Skeletal muscle cell (primary cell): ENCODE measurements around the gene RALA.
A peak's percentile ranks its signal among the peaks of the same experiment; 100 is the strongest.
"Not testable (repeated sequence)": the region's sequence is repeated elsewhere in the genome, so short reads cannot be mapped to it uniquely, and the experiment has no call there.

ENCODE experiments used
- DNase-seq: peaks from one replicate; pipeline ENCODE4 v3.0.0-alpha.2; 2010; ENCODE audit warnings: low read depth
- H3K4me3 ChIP-seq: 2 replicates; pipeline ENCODE4 v1.5.1; 2011; ENCODE audit warnings: low read depth, mild to moderate bottlenecking, control low read depth, low read length, moderate library complexity

Gene RALA

DNA sequence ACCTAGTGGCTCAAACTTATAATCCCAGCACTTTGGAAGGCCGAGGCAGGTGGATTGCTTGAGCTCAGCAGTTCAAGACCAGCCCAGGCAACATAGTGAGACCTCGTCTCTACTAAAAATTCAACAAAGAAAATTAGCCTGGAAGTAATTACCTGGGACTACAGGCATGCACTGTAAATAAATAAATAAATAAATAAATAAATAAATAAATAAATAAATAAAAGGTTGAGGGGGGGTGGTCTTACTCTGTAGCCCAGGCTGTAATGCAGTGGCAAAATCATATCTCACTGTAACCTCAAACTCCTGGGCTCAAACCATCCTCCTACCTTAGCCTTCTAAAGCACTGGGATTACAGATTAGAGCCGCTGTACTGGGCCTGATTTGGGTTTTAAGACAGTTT, 50.5 kb downstream of the RALA start:
- no peak for DNase-seq

DNA sequence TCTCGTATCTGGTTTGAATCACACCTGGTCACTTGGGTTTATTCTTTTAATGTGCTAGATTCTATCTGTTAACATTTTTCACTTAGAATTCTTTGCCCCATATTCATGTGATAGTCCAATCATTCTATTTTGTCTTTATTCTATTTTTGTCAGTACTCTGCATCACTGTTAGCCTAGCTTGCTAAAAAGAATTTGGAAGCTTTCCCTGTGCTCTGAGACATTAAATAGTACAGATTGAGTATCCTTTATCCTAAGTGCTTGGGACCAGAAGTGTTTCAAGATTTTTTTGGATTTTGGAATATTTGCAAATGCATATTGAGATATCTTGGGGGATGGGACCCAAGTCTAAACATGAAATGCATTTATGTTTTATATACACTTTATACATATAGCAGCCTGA, 51.0 kb downstream of the RALA start:
- DNase-seq, result no peak
- no peak overlapping the region for H3K4me3 ChIP-seq

More for the DNA sequence above, 50.5 kb downstream of the RALA start:
- no peak overlapping the region for H3K4me3 ChIP-seq

DNA sequence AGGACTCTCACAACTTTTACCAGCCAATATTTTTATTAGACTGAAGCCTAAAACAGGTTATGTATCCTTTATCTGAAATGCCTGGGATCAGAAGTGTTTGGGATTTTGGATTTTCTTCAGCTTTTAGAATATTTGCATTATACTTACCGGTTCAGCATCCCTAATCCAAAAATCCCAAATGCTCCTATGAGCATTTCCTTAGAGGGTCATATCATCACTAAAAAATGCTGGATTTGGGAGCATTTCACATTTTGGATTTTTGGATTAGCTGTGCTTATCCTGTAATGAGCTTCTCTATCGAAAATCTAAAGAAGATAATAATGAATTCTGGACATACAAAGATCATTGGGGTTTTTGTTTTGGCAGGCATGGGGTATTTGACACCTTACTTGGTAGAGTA, 53.0 kb downstream of the RALA start:
- H3K4me3 ChIP-seq, result no peak overlapping the region
- no peak for DNase-seq

DNA sequence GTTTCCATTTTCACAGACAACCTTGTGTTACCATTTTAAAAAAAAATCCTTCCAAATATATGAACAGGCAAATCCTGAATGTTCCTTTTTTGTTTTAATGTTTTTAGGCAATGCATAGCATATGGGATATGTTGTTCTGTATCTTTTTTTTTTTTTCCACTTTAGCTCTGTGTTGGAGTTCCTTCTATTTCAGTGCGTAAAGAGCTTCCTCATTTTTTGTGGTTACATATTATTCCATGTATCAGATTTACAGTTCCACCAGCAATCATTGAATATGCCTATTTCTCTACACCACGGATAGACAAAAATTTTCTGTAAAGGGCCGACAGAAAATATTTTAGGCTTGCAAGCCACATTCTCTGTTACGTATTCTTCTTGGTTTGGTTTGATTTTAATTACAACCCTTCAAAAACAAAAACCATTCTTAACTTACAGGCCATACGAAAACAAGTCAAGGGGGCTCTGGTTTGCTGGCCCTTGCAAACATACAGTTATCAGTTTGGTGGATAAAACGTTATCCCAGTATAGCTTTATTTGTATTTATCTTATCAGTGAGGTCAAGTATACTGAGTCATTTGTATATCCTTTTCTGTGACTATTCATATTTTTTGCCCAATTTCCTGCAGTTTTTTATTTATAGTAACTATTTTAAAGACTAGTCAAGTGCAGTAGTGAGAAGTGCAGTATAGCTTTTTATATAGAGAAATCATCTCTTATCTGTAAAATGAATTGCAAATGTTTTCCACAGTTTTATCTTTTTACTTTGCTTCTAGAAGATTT, 55.7 kb downstream of the RALA start:
- no peak for DNase-seq
- no peak overlapping the region for H3K4me3 ChIP-seq

DNA sequence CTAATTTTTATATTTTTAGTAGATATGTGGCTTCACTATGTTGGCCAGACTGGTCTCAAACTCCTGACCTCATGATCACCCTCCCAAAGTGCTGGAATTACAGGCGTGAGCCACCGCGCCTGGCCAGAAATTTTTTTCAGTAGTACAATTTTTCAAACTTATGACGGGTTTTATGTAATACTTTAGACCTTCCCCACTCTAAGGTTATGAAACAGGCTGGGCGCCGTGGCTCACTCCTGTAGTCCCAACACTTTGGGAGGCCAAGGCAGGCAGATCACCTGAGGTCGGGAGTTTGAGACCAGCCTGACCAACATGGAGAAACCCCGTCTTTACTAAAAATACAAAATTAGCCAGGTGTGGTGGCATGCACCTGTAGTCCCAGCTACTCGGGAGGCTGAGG, 56.5 kb downstream of the RALA start:
- not testable (repeated sequence) for H3K4me3 ChIP-seq, DNase-seq

DNA sequence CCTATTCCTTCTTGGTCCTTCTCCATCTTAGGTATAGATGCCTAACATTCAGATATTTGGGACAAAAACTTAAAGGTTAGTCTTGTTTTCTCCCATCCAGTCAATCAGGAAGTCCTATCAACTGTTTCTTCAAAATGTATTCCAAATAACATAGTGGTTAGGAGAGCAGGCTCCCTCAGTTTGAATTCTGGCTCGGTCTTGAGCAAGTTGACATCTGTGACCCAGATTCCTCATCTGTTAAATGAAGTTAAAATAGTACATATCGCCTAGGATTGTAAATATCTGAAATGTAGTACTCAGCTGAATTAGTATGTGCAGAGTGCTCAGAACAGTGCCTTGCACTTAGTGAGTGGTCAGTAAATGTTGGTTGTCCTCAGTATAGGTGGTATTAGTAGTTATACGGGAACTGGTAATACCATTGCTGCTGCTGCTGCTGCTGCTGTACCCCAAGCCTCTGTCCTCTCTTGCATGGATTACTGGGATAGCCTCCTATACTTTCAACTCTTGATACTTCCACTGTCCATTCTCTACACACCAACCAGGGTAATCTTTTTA, 58.6 kb downstream of the RALA start:
- no peak for DNase-seq
- no peak overlapping the region for H3K4me3 ChIP-seq

DNA sequence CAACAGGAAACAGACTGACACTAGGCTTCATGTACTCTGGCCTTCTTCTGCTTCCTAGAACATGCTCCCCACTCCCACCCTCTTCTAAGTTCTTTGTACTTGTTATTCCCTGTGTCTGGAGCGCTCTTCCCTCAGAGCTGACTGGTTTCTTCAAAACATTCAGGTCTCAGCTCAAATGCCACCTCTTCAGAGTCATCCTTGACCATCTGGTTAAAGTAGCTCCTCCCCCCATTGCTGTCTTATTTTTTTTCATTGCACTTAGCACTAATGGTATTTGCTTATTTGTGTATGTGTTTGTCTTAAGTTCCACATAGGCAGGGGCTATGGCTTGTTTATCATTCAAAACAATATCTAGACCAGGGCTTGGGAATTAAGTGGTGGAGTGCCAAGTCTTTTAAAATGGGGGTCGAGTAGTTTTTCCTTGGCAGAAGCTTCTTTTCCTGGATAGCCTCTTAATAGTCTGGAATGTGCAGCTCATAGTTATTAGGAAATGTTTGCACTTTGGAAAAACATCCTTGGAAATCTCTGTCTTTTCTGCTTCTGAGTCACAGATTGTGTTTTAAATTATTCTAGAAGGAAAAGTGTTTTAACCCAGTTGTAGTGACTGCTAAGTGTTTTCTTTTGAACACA, 60.0 kb downstream of the RALA start:
- H3K4me3 ChIP-seq, result no peak overlapping the region
- peak; percentile 28 for DNase-seq

DNA sequence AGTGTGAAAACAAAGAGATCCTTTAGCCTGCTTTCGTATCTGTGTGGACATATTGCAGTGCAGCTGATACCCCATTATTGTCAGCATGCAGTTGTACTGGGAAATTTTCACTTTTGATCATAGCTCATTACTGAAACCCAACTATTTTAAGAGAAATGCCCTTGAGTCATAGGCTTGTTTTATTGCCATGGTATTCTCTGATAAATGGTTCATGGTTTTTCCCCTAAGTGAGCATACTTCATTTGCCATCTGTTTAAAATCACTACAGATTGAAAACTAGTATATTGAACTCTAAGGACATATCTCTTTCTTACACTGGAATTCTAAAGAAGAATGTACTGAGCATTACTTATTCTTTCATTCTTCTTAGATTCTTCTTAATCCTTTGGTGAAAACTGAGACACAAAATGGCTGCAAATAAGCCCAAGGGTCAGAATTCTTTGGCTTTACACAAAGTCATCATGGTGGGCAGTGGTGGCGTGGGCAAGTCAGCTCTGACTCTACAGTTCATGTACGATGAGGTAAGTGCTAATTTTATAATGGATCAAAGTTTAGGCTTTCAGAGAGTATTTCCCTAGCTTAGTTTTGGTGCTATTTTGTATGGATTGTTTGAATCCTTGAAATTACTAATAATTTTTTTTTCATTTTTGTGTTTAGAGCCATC, 63.0 kb downstream of the RALA start:
- no peak overlapping the region for H3K4me3 ChIP-seq
- DNase-seq, result no peak

DNA sequence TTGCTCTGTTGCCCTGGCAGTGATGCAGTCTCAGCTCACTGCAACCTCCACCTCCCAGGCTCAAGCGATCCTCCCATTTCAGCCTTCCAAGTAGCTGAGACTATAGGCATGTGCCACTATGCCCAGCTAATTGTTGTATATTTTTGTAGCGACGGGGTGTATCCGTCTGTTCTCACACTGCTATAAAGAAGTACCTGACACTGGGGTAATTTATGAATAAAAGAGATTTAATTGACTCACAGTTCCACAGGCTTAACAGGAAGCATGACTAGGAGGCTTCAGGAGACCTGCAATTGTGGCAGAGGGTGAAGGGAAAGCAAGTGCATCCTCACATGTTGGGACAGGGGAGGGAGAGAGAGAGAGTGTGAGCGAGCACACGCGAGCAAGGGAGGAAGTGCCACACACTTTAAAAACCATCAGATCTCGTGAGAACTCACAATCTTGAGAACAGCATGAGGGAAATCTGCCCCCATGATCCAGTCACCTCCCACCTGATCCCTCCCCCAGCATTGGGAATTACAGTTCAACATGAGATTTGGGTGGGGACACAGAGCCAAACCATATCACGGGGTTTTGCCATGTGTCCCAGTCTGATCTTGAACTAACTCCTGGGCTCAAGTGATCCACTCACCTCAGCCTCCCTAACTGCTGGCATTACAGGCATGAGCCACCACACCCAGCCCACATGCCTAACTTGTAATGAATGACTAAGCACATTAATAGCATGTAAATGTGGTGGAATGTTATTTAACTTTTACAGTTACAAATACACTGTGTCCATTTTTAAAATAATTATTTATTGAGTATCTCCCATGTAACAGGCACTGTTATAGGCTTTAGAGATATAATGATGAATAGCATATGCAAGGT, 65.5 kb downstream of the RALA start:
- no peak overlapping the region for H3K4me3 ChIP-seq
- DNase-seq, result no peak

DNA sequence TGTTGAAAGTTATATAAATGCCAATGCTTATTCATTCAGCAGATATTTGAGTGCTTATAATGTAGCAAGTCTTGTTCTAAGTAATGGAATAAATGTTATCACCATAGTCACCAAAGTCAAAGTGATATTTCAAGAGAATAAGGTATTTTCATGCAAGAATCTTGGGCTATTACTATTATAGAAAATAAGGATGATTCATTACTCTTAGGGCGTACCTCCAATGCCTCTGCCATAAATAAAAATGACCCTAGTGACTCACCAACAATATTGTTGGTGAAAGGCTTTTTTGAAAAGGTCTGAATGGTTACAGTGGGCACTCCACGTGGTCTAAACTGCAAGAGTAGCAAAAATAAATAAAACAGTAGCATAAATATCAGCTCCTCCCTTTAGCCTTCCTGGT, 68.4 kb downstream of the RALA start:
- H3K4me3 ChIP-seq, result no peak overlapping the region
- no peak for DNase-seq

DNA sequence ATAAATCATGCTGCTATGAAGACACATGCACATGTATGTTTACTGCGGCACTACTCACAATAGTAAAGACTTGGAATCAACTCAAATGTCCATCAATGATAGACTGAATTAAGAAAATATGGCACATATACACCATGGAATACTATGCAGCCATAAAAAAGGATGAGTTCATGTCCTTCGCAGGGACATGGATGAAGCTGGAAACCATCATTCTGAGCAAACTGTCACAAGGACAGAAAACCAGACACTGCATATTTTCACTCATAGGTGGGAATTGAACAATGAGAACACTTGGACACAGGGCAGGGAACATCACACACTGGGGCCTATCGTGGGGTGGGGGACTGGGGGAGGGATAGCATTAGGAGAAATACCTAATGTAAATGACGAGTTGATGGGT, 69.7 kb downstream of the RALA start:
- DNase-seq, H3K4me3 ChIP-seq: not testable (repeated sequence)

DNA sequence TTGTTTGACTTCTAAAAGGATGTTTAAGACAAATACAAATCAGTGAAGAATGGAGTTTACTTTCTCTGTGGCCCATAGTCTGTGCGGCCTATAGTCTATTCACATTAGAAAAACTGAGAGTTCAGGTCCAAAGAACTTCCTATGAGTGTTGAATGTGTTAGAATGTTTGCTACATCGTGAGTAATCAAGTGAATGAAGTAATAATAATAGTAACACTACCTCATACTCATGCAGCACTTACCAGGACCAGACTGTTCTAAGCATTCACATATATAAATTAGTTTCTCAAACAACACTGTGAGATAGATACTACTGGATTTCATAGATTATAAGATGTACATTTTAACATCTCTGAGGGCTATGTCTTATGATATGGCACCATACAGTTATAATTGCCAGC, 70.4 kb downstream of the RALA start:
- H3K4me3 ChIP-seq, result no peak overlapping the region
- no peak for DNase-seq

DNA sequence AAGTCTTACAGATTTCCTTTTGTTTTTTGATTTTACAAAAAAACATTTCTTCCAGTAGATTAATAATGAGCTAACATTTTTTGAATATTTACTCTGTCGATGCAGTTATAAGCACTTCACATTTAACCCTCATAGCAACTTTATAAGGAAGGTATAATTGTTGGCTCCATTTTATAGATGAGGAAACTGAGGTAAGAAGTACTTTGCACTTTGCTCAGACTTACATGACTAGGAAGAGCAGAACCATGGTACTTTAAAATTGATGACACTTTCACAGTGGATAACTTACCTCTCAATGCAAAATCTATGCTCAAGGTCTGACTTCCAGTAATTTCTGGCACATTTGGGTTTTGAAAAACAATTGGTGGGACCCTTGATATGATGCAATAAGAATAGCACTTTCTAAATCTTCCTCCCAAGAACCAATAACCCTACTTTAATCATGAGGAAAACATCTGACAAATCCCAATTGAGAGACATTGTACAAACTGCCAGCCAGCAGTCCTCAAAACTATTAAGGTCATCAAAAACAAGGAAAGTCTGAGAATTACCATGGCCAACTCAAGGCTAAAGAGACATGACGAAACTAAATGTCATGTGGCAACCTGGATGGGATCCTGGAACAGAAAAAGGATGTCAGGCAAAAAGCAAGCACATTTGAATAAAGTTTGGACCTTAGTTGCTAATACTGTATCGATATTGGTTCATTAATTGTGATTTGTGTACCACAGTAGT, 72.6 kb downstream of the RALA start:
- DNase-seq, result no peak

DNA sequence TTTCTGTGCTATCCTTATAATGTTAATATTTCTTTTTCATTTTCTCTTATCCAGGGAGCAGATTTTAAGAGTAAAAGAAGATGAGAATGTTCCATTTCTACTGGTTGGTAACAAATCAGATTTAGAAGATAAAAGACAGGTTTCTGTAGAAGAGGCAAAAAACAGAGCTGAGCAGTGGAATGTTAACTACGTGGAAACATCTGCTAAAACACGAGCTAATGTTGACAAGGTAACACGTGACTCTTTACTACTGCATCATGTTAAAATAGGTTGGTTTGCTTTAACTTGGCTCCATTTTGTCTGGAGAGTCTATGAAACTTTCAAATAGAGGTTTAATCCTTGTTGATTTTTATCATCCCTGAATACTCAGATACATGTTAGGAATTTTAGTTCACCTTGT, 73.3 kb downstream of the RALA start:
- no peak overlapping the region for H3K4me3 ChIP-seq
- no peak for DNase-seq

More for the DNA sequence above, 72.6 kb downstream of the RALA start:
- no peak overlapping the region for H3K4me3 ChIP-seq

DNA sequence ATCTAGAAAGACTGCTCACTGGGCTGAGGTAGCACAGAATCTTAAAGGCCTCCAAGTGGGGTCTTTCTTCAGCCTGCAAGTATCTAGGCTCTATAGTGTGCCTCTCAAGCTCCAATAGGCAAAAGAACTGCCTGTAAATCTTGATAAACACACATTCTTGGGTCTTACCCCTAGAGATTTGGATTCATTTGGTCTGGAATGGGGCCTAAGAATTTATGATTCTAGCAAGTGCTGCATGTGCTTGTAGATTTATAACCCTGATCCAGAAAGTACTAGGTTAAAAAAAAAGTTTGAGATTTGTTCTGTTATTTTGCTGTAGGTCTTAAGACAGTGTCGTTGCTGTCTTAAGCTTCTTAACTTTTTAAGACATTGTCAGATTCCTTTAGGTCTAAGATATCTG, 74.1 kb downstream of the RALA start:
- no peak for DNase-seq
- no peak overlapping the region for H3K4me3 ChIP-seq

DNA sequence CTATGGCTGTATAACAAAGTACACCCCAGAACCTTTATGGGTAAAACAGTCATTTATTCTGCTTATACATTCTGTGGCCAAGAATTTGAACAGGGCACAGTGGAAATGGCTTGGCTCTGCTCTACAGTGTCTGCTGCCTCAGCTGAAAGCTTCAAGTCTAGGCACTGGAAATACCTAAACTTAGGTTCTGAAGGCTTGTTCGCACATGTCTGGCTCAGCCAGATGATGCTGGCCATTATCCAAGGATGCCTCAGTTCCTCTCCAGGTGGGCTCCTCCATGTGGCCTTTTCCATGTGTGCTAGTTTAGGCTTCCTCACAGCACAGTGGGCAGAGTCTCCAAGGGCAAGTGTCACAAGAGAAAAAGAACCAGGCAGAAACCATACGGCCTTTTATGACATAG, 76.8 kb downstream of the RALA start:
- H3K4me3 ChIP-seq, result no peak overlapping the region
- no peak for DNase-seq

DNA sequence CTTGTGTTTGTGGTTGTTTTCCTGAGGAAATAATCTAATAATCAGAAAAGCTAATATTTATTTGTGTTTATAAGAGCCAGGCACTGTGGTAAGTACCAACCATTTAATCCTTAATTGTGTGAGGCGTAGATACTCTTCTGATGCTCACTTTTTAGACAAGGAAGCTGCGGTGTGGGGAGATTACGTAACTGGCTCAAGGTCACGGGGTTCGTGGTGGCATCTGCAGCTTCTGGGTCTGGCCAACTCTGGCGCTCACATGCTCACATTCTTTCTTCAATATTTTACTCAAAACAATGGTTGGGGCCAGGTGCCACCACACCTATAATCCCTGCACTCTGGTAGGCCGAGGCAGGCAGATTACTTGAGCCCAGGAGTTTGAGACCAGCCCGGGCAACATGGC, 77.6 kb downstream of the RALA start:
- H3K4me3 ChIP-seq, result no peak overlapping the region
- no peak for DNase-seq

DNA sequence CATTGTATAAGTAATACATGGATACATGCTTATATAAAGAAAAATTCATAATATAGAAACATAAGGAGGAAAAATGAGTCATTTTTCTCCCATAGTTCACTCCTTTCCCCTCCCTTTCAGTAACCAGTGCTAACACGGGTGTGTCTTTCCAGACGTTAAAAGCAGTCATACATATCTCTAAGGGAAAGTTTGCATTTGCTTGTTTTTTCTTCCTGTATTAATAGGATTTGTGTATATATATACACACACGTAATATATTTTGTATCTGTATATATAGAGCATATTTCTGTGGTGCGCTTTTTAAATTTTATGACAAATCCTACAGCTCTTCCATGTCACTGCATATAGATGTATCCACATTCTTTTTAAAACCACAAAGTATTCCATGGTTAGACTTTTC, 78.8 kb downstream of the RALA start:
- no peak overlapping the region for H3K4me3 ChIP-seq
- no peak for DNase-seq

DNA sequence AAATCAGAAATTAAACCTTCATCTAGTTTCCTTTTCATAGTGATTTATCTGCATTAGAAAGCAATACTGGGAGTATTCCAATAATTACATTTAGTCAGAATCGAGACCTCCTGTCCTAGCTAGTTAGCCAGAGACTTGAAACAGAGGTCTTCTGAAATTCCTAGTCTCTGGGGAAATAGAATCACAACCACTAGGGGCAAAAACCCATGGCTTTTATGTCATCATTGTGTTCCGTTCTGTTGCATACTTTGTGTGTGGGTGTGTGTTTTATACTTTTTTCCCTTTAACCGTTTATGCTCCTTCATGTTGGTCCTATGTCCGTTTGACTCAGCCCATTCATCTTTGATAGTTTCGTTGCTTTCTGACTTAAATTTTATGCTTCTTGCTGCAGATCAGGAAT, 79.8 kb downstream of the RALA start:
- DNase-seq, result no peak

More for the DNA sequence above, 79.8 kb downstream of the RALA start:
- H3K4me3 ChIP-seq, result no peak overlapping the region
